HCT116 (cell line): ENCODE data around the gene ADORA2B. TPM values are rescaled to one million over a fixed set of nuclear protein-coding genes. Genes with fewer than 3 reads are reported as not detected.

ENCODE experiments used
- ATAC-seq: fragments of 200-7000 bp; cut with Tn5 transposase; 2 replicates; pipeline ENCODE4 v1.9.1; 2020; ENCODE audit warnings: mild to moderate bottlenecking, moderate library complexity
- BruUV-seq: library from RNA; stranded (reverse); fragments of 400-500 nt; replicated peaks from 2 replicates; lab custom pipeline; 2021; lab: Mats Ljungman, UMichigan
- CTCF ChIA-PET: fragments of 300-600 bp; sonication (Branson Sonifier 250); formaldehyde crosslinking; loops from one replicate; lab custom pipeline; 2021; ENCODE audit warnings: antibody characterized with exemption; lab: Charles Lee
- POLR2A ChIA-PET: fragments of 300-600, 350-600 bp; sonication (Branson Sonifier 250); formaldehyde crosslinking; loops from one replicate; lab custom pipeline; 2021; ENCODE audit warnings: antibody characterized with exemption; lab: Charles Lee
- RAD21 ChIA-PET, 2 experiments: fragments of 300-600 bp; sonication (Branson Sonifier 250); formaldehyde crosslinking; loops; one replicate each; lab custom pipeline; 2023; ENCODE audit warnings: low total read pairs in 2 of 2; ENCODE audit not compliant: uncharacterized antibody in 2 of 2, unreplicated experiment in 2 of 2, low non-redundant PET in 1 of 2; lab: Charles Lee
- DNase-seq: peaks from one replicate; pipeline ENCODE4 v3.0.0-alpha.2; 2010; ENCODE audit warnings: low read depth, low spot score
- H2AFZ ChIP-seq: fragments of 200-600 bp; shearing (Covaris generic), sonication (generic); 2 replicates; pipeline ENCODE4 v1.6.1; 2017; ENCODE audit warnings: low read depth, mixed run types, mixed read lengths, antibody characterized with exemption, low read length; ENCODE audit not compliant: poor library complexity, severe bottlenecking
- H3K27ac ChIP-seq: 2 replicates; pipeline ENCODE4 v1.5.1; 2012; ENCODE audit warnings: low read depth, low read length
- H3K27me3 ChIP-seq: fragments of 200-600 bp; sonication (generic); 2 replicates; pipeline ENCODE4 v1.6.1; 2016; ENCODE audit warnings: mixed run types, low read length, mixed read lengths; ENCODE audit not compliant: insufficient read depth
- H3K36me3 ChIP-seq, 2 experiments: fragments of 200-500 bp in 1 of 2; fragments of 200-600 bp in 1 of 2; sonication (Bioruptor generic) in 1 of 2; sonication (generic) in 1 of 2; 2 replicates each; pipeline versions ENCODE4 v1.5.1 to v1.6.1; 2014 to 2016; ENCODE audit warnings: low read length in 2 of 2, inconsistent platforms in 1 of 2, mixed read lengths in 1 of 2, mixed run types in 1 of 2; ENCODE audit not compliant: insufficient read depth in 2 of 2, control insufficient read depth in 1 of 2
- H3K4me1 ChIP-seq, 2 experiments: fragments of 200-600 bp in 1 of 2; sonication (generic) in 1 of 2; 2 replicates each; pipeline versions ENCODE4 v1.5.1 to v1.6.1; 2012 to 2017; ENCODE audit warnings: low read length in 2 of 2, inconsistent platforms in 1 of 2, mild to moderate bottlenecking in 1 of 2, mixed read lengths in 1 of 2, mixed run types in 1 of 2, moderate library complexity in 1 of 2; ENCODE audit not compliant: insufficient read depth in 2 of 2, control insufficient read depth in 1 of 2
- H3K4me2 ChIP-seq: fragments of 200-600 bp; sonication (generic); 2 replicates; pipeline ENCODE4 v1.6.1; 2017; ENCODE audit warnings: mixed run types, low read length, mixed read lengths
- H3K4me3 ChIP-seq, 2 experiments: fragments of 200-600 bp in 1 of 2; sonication (generic) in 1 of 2; replicated peaks in 1 of 2; 2 replicates each; pipeline ENCODE4 v1.5.1; 2011 to 2016; ENCODE audit warnings: low read length in 2 of 2, control low read depth in 1 of 2, low read depth in 1 of 2, mild to moderate bottlenecking in 1 of 2, mixed read lengths in 1 of 2, mixed run types in 1 of 2
- H3K79me2 ChIP-seq: fragments of 200-600 bp; sonication (generic); 2 replicates; pipeline ENCODE4 v1.6.1; 2017; ENCODE audit warnings: mild to moderate bottlenecking, mixed run types, low read length, moderate library complexity, mixed read lengths; ENCODE audit not compliant: insufficient read depth
- H3K9ac ChIP-seq: fragments of 200-600 bp; sonication (generic); 2 replicates; pipeline ENCODE4 v1.6.1; 2016; ENCODE audit warnings: low read length, mixed read lengths
- H3K9me2 ChIP-seq: fragments of 200-600 bp; sonication (generic), shearing (Covaris generic); 2 replicates; pipeline ENCODE4 v1.6.1; 2017; ENCODE audit warnings: mixed run types, mild to moderate bottlenecking, moderate library complexity; ENCODE audit not compliant: insufficient read depth
- H3K9me3 ChIP-seq, 2 experiments: fragments of 200-500 bp in 1 of 2; fragments of 200-600 bp in 1 of 2; sonication (Bioruptor generic) in 1 of 2; sonication (generic) in 1 of 2; 2 replicates each; pipeline ENCODE4 v1.6.1; 2014 to 2017; ENCODE audit warnings: low read length in 2 of 2, mixed read lengths in 2 of 2, inconsistent platforms in 1 of 2, low read depth in 1 of 2, mild to moderate bottlenecking in 1 of 2, mixed run types in 1 of 2, moderate library complexity in 1 of 2; ENCODE audit not compliant: control insufficient read depth in 1 of 2, insufficient read depth in 1 of 2
- H4K20me1 ChIP-seq: fragments of 200-600 bp; sonication (generic), shearing (Covaris generic); 2 replicates; pipeline ENCODE4 v1.6.1; 2017; ENCODE audit warnings: mixed run types, mild to moderate bottlenecking, moderate library complexity; ENCODE audit not compliant: insufficient read depth
- ATF3 ChIP-seq: IDR thresholded peaks from 2 replicates; pipeline ENCODE4 v1.6.1; 2012
- CEBPB ChIP-seq: IDR thresholded peaks from 2 replicates; pipeline ENCODE4 v1.6.1; 2012; ENCODE audit warnings: low read depth
- CTCF ChIP-seq, 3 experiments: fragments of 200-600 bp in 1 of 3; sonication (generic) in 1 of 3; IDR thresholded peaks in 2 of 3; conservative IDR thresholded peaks in 1 of 3; 2 replicates each; pipeline ENCODE4 v1.5.1; 2012 to 2017; ENCODE audit warnings: low read depth in 2 of 3, low read length in 2 of 3, antibody characterized with exemption in 1 of 3, borderline replicate concordance in 1 of 3, control low read depth in 1 of 3, mild to moderate bottlenecking in 1 of 3, mixed read lengths in 1 of 3, mixed run types in 1 of 3, moderate library complexity in 1 of 3; ENCODE audit not compliant: insufficient read depth in 1 of 3
- EZH2 ChIP-seq: fragments of 200-600 bp; sonication (generic); IDR thresholded peaks from 2 replicates; pipeline ENCODE4 v1.6.1; 2017; ENCODE audit warnings: antibody characterized with exemption, mixed run types
- EZH2phosphoT487 ChIP-seq: fragments of 200-600 bp; IDR thresholded peaks from 2 replicates; pipeline ENCODE4 v1.6.1; 2018; ENCODE audit warnings: antibody characterized with exemption, borderline replicate concordance
- FOSL1 ChIP-seq: IDR thresholded peaks from 2 replicates; pipeline ENCODE4 v1.6.1; 2012; ENCODE audit warnings: low read depth
- JUND ChIP-seq: IDR thresholded peaks from 2 replicates; pipeline ENCODE4 v1.6.1; 2012
- POLR2A ChIP-seq: IDR thresholded peaks from 2 replicates; pipeline ENCODE4 v1.7.0; 2011; ENCODE audit warnings: borderline replicate concordance; ENCODE audit not compliant: insufficient read depth, insufficient read length; ENCODE audit errors: extremely low read depth
- RAD21 ChIP-seq: IDR thresholded peaks from 2 replicates; pipeline ENCODE4 v1.6.1; 2012; ENCODE audit warnings: low read depth, mild to moderate bottlenecking
- SIN3A ChIP-seq: IDR thresholded peaks from 2 replicates; pipeline ENCODE4 v1.6.1; 2012; ENCODE audit warnings: low read depth
- SP1 ChIP-seq: IDR thresholded peaks from 2 replicates; pipeline ENCODE4 v1.6.1; 2012; ENCODE audit warnings: low read depth
- SRF ChIP-seq: IDR thresholded peaks from 2 replicates; pipeline ENCODE4 v1.6.1; 2012; ENCODE audit warnings: low read depth
- TCF7L2 ChIP-seq: IDR thresholded peaks from 2 replicates; pipeline ENCODE4 v1.7.0; 2011; ENCODE audit warnings: borderline replicate concordance, inconsistent platforms; ENCODE audit not compliant: insufficient read depth, insufficient read length; ENCODE audit errors: extremely low read depth
- ZFX ChIP-seq: fragments of 450-650 bp; IDR thresholded peaks from 2 replicates; pipeline ENCODE4 v1.6.1; 2017
- intact Hi-C: fragments of 100-400 bp; cut with micrococcal nuclease; formaldehyde crosslinking; loops from 2 replicates; pipeline ENCODE4 v1.10.0; 2022
- total RNA-seq: library from RNA; stranded (reverse); gene quantifications from one replicate; pipeline ENCODE4 v1.2.1, GENCODE V29; 2021; ENCODE audit not compliant: unreplicated experiment

Gene ADORA2B
- total RNA-seq, 1 experiment from 2014 or later = 47.5 TPM

- Histone ChIP-seq H3K4me1 (peaks cover 76 to 95% of the 10 kb centered on the region in 2 experiments), H4K20me1 (no peaks in the 10 kb centered on the region), H3K36me3 (peaks cover 0 to 26% of the 10 kb centered on the region in 2 experiments; a peak in 1 of 4 replicates), H3K4me3 (peak overlapping the region in 1 of 2 experiments; percentile 18; a peak in 1 of 4 replicates), H3K9me2 (no peaks in the 10 kb centered on the region), H3K9me3 (no peaks in the 10 kb centered on the region), H3K4me2 (peak overlapping the region; percentile 80), H2AFZ (no peak overlapping the region), H3K27ac (peak overlapping the region; percentile 92), H3K27me3 (no peaks in the 10 kb centered on the region), H3K79me2 (peaks cover 99% of the 10 kb centered on the region), H3K9ac (peak overlapping the region; percentile 63)
- ChIA-PET RAD21 (no interaction called here), CTCF (interaction anchor here (1.1 kb wide), 1 partner anchor 20 kb away, joined by 3 read pairs; the partner anchor contains the start of gene ADORA2B), POLR2A (interaction anchor here (1.0 to 2.7 kb wide), 7 partner anchors 11 to 473 kb away, joined by 3 to 13 read pairs (median 4); partner anchors contain the start of genes ADORA2B, TTC19 and ZSWIM7)
- no peak for TF ChIP-seq POLR2A
- no peak for TF ChIP-seq TCF7L2
- TF ChIP-seq FOSL1 = no peak
- TF ChIP-seq CEBPB = no peak
- ATAC-seq = no peak
- no TSS peak for BruUV-seq
- intact Hi-C loops = no loop called here
- no peak for DNase-seq
These were observed 20.6 kb downstream of the ADORA2B start for GRCh38 chr17:15965528-15965927.

- H3K79me2 ChIP-seq = peaks cover 99% of the 10 kb centered on the region
- intact Hi-C loops = no loop called here
- H4K20me1 ChIP-seq = no peaks in the 10 kb centered on the region
- ATAC-seq (peak; percentile 15; the same call in 1 of the 2 replicates), DNase-seq (no peak)
- ChIA-PET POLR2A (interaction anchor here (1.0 to 2.7 kb wide), 6 partner anchors 10 to 33 kb away, joined by 3 to 13 read pairs (median 6); partner anchors contain the start of genes ADORA2B, TTC19 and ZSWIM7), CTCF (interaction anchor here (1.2 kb wide), 1 partner anchor 22 kb away, joined by 4 read pairs; no protein-coding TSS in a partner anchor), RAD21 (interaction anchor here in 1 of 2 experiments (0.6 to 0.7 kb wide), 2 partner anchors 13 to 389 kb away, joined by 3 read pairs; no protein-coding TSS in a partner anchor)
- H3K36me3 ChIP-seq = peaks cover 0 to 29% of the 10 kb centered on the region in 2 experiments; a peak in 1 of 4 replicates
- peaks cover 71 to 95% of the 10 kb centered on the region in 2 experiments for H3K4me1 ChIP-seq
- no peak overlapping the region for H2AFZ ChIP-seq
- H3K9ac ChIP-seq = peak overlapping the region; percentile 63
- no peaks in the 10 kb centered on the region for H3K9me2 ChIP-seq
- BruUV-seq = no TSS peak
- no peak for TF ChIP-seq ATF3
- TF ChIP-seq POLR2A = no peak
- no peak for TF ChIP-seq ZFX
- TF ChIP-seq EZH2phosphoT487 = no peak
- no peak for TF ChIP-seq FOSL1
- no peak for TF ChIP-seq SP1
- no peak for TF ChIP-seq SIN3A
- no peak for TF ChIP-seq CTCF (IDR thresholded peaks at IDR 0.05 in 2 of 3, conservative IDR thresholded peaks at IDR 0.05 in 1 of 3; ENCODE audit: borderline replicate concordance in 1 of 3, insufficient read depth in 1 of 3, low read depth in 2 of 3, low read length in 2 of 3)
- no peak for TF ChIP-seq CEBPB
- TF ChIP-seq JUND = no peak
- no peak for TF ChIP-seq SRF
- no peak for TF ChIP-seq RAD21
- no peak for TF ChIP-seq EZH2
- peak overlapping the region; percentile 80 for H3K4me2 ChIP-seq
- H3K4me3 ChIP-seq = peak overlapping the region in 1 of 2 experiments; percentile 31; a peak in 1 of 4 replicates
- H3K9me3 ChIP-seq = no peaks in the 10 kb centered on the region
- H3K27me3 ChIP-seq = no peaks in the 10 kb centered on the region
- H3K27ac ChIP-seq = peak overlapping the region; percentile 92
These were observed 21.4 kb downstream of the ADORA2B start for GRCh38 chr17:15966183-15966878.
